Stimulated activated CD4-positive, alpha-beta T cell treated with anti-CD3 and anti-CD28 coated beads, Interleukin-4, amount 100 ng/mL, for 4 hours (primary cell): ENCODE data around the gene GDE1.

ENCODE experiments used
- DNase-seq, 2 experiments: peaks; one replicate each; pipeline ENCODE4 v3.0.0-alpha.2; 2020

GDE1 gene

GRCh38 chr16:19485611-19486010, 36.3 kb downstream of the GDE1 start:
- DNase-seq: no peak

DNA sequence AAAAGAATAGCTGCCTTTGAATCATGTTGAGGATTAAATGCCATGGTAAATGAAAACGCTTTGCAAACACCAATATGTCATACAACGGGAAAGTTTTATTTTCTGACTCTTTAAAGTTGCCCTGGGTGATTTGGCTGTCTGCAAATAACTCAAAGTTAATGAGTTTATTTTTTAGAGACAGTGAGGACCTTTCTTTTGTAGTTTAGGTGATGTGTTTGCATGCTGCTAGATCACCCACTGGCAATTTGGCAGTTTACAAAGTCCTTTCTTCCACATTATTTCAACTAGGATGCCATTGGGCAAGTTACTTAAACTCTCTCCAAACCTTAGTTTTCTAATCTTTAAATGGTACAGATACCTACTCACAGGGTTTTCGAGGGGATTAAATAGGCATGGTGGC, 37.8 kb downstream of the GDE1 start:
- no peak for DNase-seq

DNA sequence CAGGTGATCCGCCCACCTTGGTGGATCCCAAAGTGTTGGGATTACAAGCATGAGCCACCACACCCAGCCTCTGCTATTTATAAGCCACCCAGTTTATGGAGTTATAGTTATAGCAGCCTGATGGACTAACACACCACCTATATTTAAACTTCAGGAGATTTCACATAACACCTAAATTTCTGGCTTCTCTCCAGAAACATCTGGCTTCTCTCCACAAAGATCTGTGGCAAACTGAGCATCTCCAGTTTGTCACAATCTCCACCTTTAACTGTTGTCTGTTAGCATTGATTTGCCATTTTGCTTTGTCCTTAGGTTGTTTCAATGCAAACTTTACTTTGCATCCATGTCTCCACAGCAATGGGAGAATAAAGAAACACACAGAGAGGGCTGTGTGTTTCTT, 39.6 kb downstream of the GDE1 start:
- no peak for DNase-seq

DNA sequence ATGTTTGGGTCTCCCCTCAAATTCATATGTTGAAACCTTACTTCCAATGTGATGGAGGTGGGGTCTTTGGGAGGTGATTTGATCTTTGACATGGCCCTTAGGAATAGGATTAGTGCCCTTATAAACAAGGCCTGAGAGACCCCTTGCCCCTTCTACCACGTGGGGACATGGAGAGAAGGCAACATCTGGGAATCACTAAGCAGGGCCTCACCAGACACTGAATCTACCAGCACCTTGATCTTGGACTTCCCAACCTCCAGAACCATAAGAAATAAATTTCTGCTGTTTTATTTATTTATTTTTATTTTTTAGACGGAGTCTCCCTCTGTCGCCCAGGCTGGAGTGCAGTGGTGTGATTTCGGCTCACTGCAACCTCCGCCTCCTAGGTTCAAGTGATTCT, 40.1 kb downstream of the GDE1 start:
- DNase-seq: no peak

- DNase-seq: no peak
Measured at GRCh38 chr16:19481296-19481695, 40.6 kb downstream of the GDE1 start.

DNA sequence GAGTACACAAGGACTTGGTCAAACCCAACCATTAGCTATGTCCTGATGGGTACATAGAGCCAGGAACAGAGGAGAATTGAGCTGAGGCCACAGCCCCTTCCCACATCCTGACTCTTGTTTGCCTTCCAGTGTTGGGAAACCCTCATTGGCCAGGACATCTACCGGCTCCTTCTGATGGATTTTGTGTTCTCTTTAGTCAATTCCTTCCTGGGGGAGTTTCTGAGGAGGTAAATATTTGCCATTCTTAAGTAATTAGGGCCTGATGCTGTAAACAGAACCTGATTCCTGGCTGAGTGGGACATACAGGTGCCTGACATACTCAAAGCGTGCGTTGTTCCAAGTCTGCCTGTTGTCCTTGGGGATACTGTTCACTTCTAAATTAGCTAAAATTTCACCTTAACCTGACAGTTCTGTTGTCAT, 42.6 kb downstream of the GDE1 start:
- no peak for DNase-seq

DNA sequence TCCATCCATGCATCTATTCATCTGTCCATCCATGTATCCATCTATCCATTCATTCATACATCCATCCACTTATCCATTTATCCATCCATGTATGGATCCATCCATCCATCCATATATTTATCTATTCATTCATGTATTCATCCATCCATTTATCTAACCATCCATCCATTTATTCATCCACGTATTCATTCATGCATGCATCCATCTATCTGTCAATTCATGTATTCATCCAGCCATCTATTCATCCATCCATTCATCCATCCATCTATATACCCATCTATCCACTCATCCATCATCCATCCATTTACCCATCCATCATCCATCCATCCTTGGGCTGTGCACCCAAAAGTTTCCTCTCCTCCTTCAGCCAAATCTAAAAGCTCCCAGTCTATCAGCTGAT, 43.4 kb downstream of the GDE1 start:
- no peak for DNase-seq

- DNase-seq: no peak
Measured at GRCh38 chr16:19474617-19475016, 47.3 kb downstream of the GDE1 start.

GRCh38 chr16:19472482-19472881, 49.4 kb downstream of the GDE1 start:
- DNase-seq: no peak

DNA sequence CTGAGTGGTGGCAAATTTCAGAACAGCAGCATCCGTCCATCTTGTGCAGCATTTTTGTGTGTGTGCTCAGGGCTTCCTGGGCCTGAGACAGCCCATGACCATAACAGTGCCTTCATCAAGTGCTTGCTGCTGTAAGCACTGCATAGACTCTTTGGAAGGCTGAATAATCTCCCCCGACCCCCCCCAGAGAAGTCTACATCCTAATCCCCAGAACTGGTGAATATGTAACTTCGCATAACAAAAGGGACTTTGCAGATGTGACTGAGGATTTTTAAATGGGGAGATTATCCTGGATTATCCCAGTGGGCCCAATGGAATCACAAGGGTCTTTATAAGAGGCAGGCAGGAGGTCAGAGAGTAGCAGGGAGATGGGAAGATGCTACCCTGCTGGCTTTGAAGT, 53.6 kb downstream of the GDE1 start:
- DNase-seq: no peak

DNA sequence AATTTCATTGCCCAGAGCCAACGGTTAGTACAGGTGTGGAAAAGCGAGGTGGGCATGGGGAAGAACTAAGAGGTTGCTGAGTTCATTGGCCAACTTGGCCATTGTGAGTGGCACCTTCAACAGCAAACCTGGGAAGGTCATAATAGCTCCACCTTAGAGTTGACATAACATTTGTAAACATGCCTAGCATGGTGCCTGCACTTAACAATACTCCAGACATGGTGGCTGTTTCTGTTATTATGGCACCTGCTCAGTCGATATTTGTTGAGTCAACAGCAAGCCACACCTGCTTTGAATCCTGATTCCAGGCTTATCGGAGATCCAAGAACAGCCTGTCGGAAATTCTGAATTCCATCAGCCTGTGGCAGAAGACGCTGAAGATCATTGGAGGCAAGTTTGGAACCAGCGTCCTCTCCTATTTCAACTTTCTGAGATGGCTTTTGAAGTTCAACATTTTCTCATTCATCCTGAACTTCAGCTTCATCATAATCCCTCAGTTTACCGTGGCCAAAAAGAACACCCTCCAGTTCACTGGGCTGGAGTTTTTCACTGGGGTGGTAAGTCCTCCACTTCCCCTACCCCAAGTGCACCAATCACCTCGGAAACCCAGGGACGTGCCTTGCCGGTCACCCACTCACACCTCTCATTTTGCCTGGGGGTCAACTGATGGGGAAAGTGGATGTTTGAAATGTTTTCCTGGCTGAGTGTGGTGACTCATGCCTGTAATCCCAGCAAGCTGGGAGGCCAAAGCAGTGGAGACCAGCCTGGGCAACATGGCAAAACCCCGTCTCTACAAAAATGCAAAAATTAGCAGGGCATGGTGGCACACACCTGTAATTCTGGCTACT, 58.2 kb downstream of the GDE1 start:
- no peak for DNase-seq

GRCh38 chr16:19460397-19460796, 61.5 kb downstream of the GDE1 start:
- no peak for DNase-seq

- no peak for DNase-seq
Measured at GRCh38 chr16:19458722-19459379, 63.0 kb downstream of the GDE1 start.
